ENCODE measurements around the gene WBP2. TPM values are rescaled to one million over a fixed set of nuclear protein-coding genes. Genes with fewer than 3 reads are reported as not detected.

WBP2 gene
- total RNA-seq, 1 experiment from 2014 or later: 72.3 TPM

DNA sequence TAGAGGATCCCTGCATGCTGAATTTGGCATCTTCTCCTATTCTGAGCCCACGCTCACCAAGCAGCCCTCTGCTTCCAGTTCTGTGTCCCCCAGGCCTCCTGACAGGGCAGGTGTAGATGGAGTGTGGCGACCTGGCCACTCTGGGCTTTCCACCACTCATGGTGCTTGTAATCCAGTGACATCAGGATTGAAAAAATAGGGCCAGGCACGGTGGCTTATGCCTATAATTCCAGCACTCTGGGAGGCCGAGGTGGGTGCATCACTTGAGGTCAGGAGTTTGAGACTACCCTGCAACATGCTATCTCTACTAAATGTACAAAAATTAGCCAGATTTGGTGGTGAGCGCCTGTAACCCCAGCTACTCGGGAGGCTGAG lies 41.1 kb downstream of the WBP2 start:
- ChIA-PET POLR2A (no interaction called here), CTCF (no interaction called here)
- peaks cover 5% of the 10 kb centered on the region for H3K4me1 ChIP-seq
- Mint-ChIP-seq H3K4me3 (ENCODE audit: unreplicated experiment) (no peak overlapping the region), H3K9me3 (ENCODE audit: unreplicated experiment) (no peaks in the 10 kb centered on the region), H3K36me3 (ENCODE audit: insufficient read depth, unreplicated experiment) (peaks cover 25% of the 10 kb centered on the region), H3K27me3 (ENCODE audit: insufficient read depth, unreplicated experiment) (no peaks in the 10 kb centered on the region), H3K4me1 (ENCODE audit: low read depth, unreplicated experiment) (peaks cover under 1% of the 10 kb centered on the region), H3K27ac (ENCODE audit: unreplicated experiment) (no peak overlapping the region)
- TF ChIP-seq CTCF (IDR thresholded peaks at IDR 0.05; ENCODE audit: insufficient read depth in 1 of 2, low read depth in 1 of 2, low read length in 1 of 2, severe bottlenecking in 1 of 2, unreplicated experiment in 1 of 2): no peak
- no peak overlapping the region for H3K4me3 ChIP-seq (ENCODE audit: low read depth, low read length)
- peaks cover 8% of the 10 kb centered on the region for H3K36me3 ChIP-seq (ENCODE audit: control insufficient read depth, insufficient read depth, low read length)
- no TSS peak for BruUV-seq (replicated peaks)
- H3K27me3 ChIP-seq (replicated peaks; ENCODE audit: control insufficient read depth, insufficient read depth, low read length): no peaks in the 10 kb centered on the region
- DNase-seq: no peak
- intact Hi-C loops (cut with micrococcal nuclease; ENCODE audit: unreplicated experiment): no loop called here
- H3K9me3 ChIP-seq: no peaks in the 10 kb centered on the region

DNA sequence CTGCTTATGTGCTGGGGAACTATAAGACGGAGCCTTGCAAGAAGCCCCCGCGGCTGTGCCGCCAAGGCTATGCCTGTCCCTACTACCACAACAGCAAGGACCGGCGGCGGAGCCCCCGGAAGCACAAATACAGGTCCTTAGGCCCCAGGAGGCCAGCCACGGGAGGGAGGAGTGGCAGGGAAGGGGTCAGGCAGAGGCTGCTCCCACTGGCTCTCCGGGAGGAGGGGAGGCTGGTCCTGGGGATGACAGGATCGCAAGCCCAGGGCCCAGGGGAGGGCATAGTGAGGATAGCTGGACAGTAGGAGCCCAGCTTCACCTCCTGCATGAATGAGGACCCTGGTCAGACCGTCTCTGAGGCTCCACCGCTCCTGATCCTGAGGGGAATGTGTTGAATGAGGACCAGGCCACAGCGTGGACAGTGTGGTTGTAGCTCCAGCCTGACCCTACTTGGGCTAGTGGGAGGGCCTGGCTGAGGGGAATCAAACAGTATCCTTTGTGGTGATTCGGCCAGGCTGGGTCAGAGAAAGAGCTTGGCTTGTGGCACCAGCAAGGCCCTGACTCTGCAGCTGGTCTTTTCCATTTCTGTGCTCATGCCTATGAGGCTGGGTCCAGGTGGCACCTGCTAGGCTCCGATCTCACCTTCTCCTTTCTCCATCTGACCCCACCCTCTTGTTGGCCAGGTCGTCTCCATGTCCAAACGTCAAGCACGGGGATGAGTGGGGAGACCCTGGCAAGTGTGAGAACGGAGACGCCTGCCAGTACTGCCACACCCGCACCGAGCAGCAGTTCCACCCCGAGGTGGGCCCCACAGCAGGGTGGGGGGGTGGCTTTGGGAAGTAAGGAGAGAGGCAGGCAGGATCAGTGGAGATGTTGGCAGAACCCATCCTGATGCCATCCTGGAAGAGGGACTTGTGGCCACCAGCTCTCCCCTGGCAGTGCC lies 41.8 kb downstream of the WBP2 start:
- H3K9me3 ChIP-seq: no peaks in the 10 kb centered on the region
- H3K4me3 Mint-ChIP-seq (ENCODE audit: unreplicated experiment): no peak overlapping the region
- CTCF ChIA-PET: interaction anchor here (0.6 kb wide), 1 partner anchor 16 kb away, joined by 4 read pairs; no protein-coding TSS in a partner anchor
- DNase-seq: no peak
- no peak overlapping the region for H3K4me3 ChIP-seq (ENCODE audit: low read depth, low read length)
- peaks cover 7% of the 10 kb centered on the region for H3K4me1 Mint-ChIP-seq (ENCODE audit: low read depth, unreplicated experiment)
- no TSS peak for BruUV-seq (replicated peaks)
- peaks cover 8% of the 10 kb centered on the region for H3K4me1 ChIP-seq
- intact Hi-C loops (cut with micrococcal nuclease; ENCODE audit: unreplicated experiment): no loop called here
- H3K27me3 Mint-ChIP-seq (ENCODE audit: insufficient read depth, unreplicated experiment): no peaks in the 10 kb centered on the region
- H3K27ac Mint-ChIP-seq (ENCODE audit: unreplicated experiment): no peak overlapping the region
- H3K36me3 ChIP-seq (ENCODE audit: control insufficient read depth, insufficient read depth, low read length): peaks cover 8% of the 10 kb centered on the region
- TF ChIP-seq CTCF (IDR thresholded peaks at IDR 0.05; ENCODE audit: insufficient read depth in 1 of 2, low read depth in 1 of 2, low read length in 1 of 2, severe bottlenecking in 1 of 2, unreplicated experiment in 1 of 2): no peak
- POLR2A ChIA-PET: no interaction called here
- no peaks in the 10 kb centered on the region for H3K27me3 ChIP-seq (replicated peaks; ENCODE audit: control insufficient read depth, insufficient read depth, low read length)
- H3K36me3 Mint-ChIP-seq (ENCODE audit: insufficient read depth, unreplicated experiment): peaks cover 25% of the 10 kb centered on the region
- H3K9me3 Mint-ChIP-seq (ENCODE audit: unreplicated experiment): no peaks in the 10 kb centered on the region

- Histone ChIP-seq H3K4me3 (ENCODE audit: low read depth, low read length) (no peak overlapping the region), H3K27me3 (replicated peaks; ENCODE audit: control insufficient read depth, insufficient read depth, low read length) (no peaks in the 10 kb centered on the region), H3K9me3 (no peaks in the 10 kb centered on the region), H3K36me3 (ENCODE audit: control insufficient read depth, insufficient read depth, low read length) (peaks cover 8% of the 10 kb centered on the region), H3K4me1 (peaks cover 9% of the 10 kb centered on the region)
- POLR2A ChIA-PET: interaction anchor here (0.5 kb wide), 1 partner anchor 23 kb away, joined by 3 read pairs; no protein-coding TSS in a partner anchor
- Mint-ChIP-seq H3K4me1 (ENCODE audit: low read depth, unreplicated experiment) (peaks cover 13% of the 10 kb centered on the region), H3K4me3 (ENCODE audit: unreplicated experiment) (no peak overlapping the region), H3K9me3 (ENCODE audit: unreplicated experiment) (no peaks in the 10 kb centered on the region), H3K27me3 (ENCODE audit: insufficient read depth, unreplicated experiment) (no peaks in the 10 kb centered on the region), H3K36me3 (ENCODE audit: insufficient read depth, unreplicated experiment) (peaks cover 21% of the 10 kb centered on the region), H3K27ac (ENCODE audit: unreplicated experiment) (no peak overlapping the region)
- CTCF ChIA-PET: no interaction called here
- no TSS peak for BruUV-seq (replicated peaks)
- no peak for DNase-seq
- intact Hi-C loops (cut with micrococcal nuclease; ENCODE audit: unreplicated experiment): no loop called here
- TF ChIP-seq CTCF (IDR thresholded peaks at IDR 0.05; ENCODE audit: insufficient read depth in 1 of 2, low read depth in 1 of 2, low read length in 1 of 2, severe bottlenecking in 1 of 2, unreplicated experiment in 1 of 2): no peak
Observed at GRCh38 chr17:75812096-75813013, 42.8 kb downstream of the WBP2 start.

Measured in Caco-2 (cell line).